NCI-H128 (cell line): Measurements from ENCODE around the gene GPSM3.
"Not testable (repeated sequence)": the region's sequence is repeated elsewhere in the genome, so short reads cannot be mapped to it uniquely, and the experiment has no call there.

Experiments
- DNase-seq: peaks from one replicate; lab custom pipeline; 2025; ENCODE audit not compliant: unreplicated experiment; lab: John Stamatoyannopoulos, UW

GPSM3 gene

GRCh38 chr6:32152769-32153563, 39.5 kb downstream of the GPSM3 start:
- no peak for DNase-seq

- no peak for DNase-seq
These were observed 40.3 kb downstream of the GPSM3 start, which contains the start of gene PRRT1 for GRCh38 chr6:32151863-32152768. PRRT1 (minus strand) TSS chr6:32151939; CDS start chr6:32151827, 112 bp downstream.

- no peak for DNase-seq
These were observed 41.1 kb downstream of the GPSM3 start for GRCh38 chr6:32151181-32151862.

- no peak for DNase-seq
These were observed 42.2 kb downstream of the GPSM3 start for GRCh38 chr6:32149932-32150870.

GRCh38 chr6:32149092-32149755, 43.2 kb downstream of the GPSM3 start:
- DNase-seq, result no peak

GRCh38 chr6:32148289-32149091, 44.0 kb downstream of the GPSM3 start:
- DNase-seq, result no peak

- DNase-seq, result no peak
These were observed 44.9 kb downstream of the GPSM3 start for GRCh38 chr6:32147401-32148132.

- DNase-seq, result no peak
These were observed 45.8 kb downstream of the GPSM3 start for GRCh38 chr6:32146687-32147086.

- DNase-seq, result no peak
These were observed 46.2 kb downstream of the GPSM3 start for GRCh38 chr6:32146287-32146686.

GRCh38 chr6:32144238-32144637, 48.2 kb downstream of the GPSM3 start:
- DNase-seq, result not testable (repeated sequence)
